Loucy (cell line): ENCODE data around the gene TRRAP.

Experiments
- CTCF ChIP-seq: fragments of 200-600 bp; sonication (generic); conservative IDR thresholded peaks from 2 replicates; pipeline ENCODE4 v1.5.1; 2014; ENCODE audit warnings: mild to moderate bottlenecking, antibody characterized with exemption, low read length
- EZH2phosphoT487 ChIP-seq: fragments of 200-600 bp; IDR thresholded peaks from 2 replicates; pipeline ENCODE4 v1.6.1; 2018; ENCODE audit warnings: antibody characterized with exemption, mild to moderate bottlenecking, moderate library complexity, borderline replicate concordance

GRCh38 chr7:98860071-98860470 lies 18.3 kb upstream of the TRRAP start:
- TF ChIP-seq CTCF (no peak), EZH2phosphoT487 (no peak)
